Sigmoid colon (tissue), 7 donors: Measurements from ENCODE around the gene LRRIQ1. TPM values are rescaled to one million over a fixed set of nuclear protein-coding genes. Genes with fewer than 3 reads are reported as not detected.

Experiments used
- DNase-seq: peaks from one replicate; pipeline ENCODE4 v3.0.0-alpha.2; 2019
- H3K27ac ChIP-seq, 4 donors: fragments of 200-600 bp; sonication (generic); one replicate each; pipeline ENCODE4 v1.5.1; 2016 to 2019; ENCODE audit warnings: mild to moderate bottlenecking in 1 of 4
- H3K27me3 ChIP-seq, 3 donors: fragments of 200-600 bp; sonication (generic); one replicate each; pipeline ENCODE4 v1.5.1; 2019; ENCODE audit warnings: mild to moderate bottlenecking in 1 of 3
- H3K36me3 ChIP-seq, 4 donors: fragments of 200-600 bp; sonication (generic); one replicate each; pipeline ENCODE4 v1.5.1; 2016 to 2019
- H3K4me1 ChIP-seq, 4 donors: fragments of 200-600 bp; sonication (generic); one replicate each; pipeline ENCODE4 v1.5.1; 2017 to 2019
- H3K4me3 ChIP-seq, 4 donors: fragments of 200-600 bp; sonication (generic); one replicate each; pipeline ENCODE4 v1.5.1; 2017 to 2019; ENCODE audit warnings: mild to moderate bottlenecking in 2 of 4, moderate library complexity in 1 of 4
- H3K9me3 ChIP-seq, 4 donors: fragments of 200-600 bp in 3 of 4; sonication (generic) in 3 of 4; one replicate each; pipeline versions ENCODE4 v1.5.1 to v1.6.1; 2013 to 2019
- CTCF ChIP-seq, 4 experiments: fragments of 450-650 bp in 3 of 4; fragments of 200-600 bp in 1 of 4; IDR thresholded peaks; one replicate each; pipeline ENCODE4 v1.5.1; 2016 to 2019; ENCODE audit warnings: antibody characterized with exemption in 4 of 4, mild to moderate bottlenecking in 3 of 4, moderate library complexity in 2 of 4
- EP300 ChIP-seq, 4 donors: sonication (generic); formaldehyde crosslinking; IDR thresholded peaks; one replicate each; pipeline ENCODE4 v1.6.1; 2017; ENCODE audit warnings: antibody characterized with exemption in 4 of 4
- POLR2A ChIP-seq, 2 donors: fragments of 450-650 bp; IDR thresholded peaks; one replicate each; pipeline ENCODE4 v1.6.1; 2016; ENCODE audit warnings: antibody characterized with exemption in 2 of 2, mild to moderate bottlenecking in 2 of 2, moderate library complexity in 2 of 2
- POLR2AphosphoS5 ChIP-seq, 4 donors: sonication (generic); formaldehyde crosslinking; IDR thresholded peaks; one replicate each; pipeline ENCODE4 v1.6.1; 2017; ENCODE audit warnings: antibody characterized with exemption in 4 of 4
- WGBS, 2 donors: extraction: QIAGEN DNeasy Blood & Tissue Kit; methylation state at CpG; one replicate each; pipeline ENCODE4 v1.1.7; 2013; 5-methylcytosine and 5-hydroxymethylcytosine counted together
- intact Hi-C: fragments of 100-400 bp; cut with DNase I; formaldehyde crosslinking; loops from one replicate; pipeline ENCODE4 v1.15.1; 2023
- polyA plus RNA-seq, 3 donors: library from polyadenylated mRNA; stranded (reverse); fragments of 200-250 nt; gene quantifications; one replicate each; pipeline ENCODE4 v1.2.3, GENCODE V29; 2013
- total RNA-seq, 4 donors: library from RNA; depleted of rRNA; stranded (reverse); fragments of >200 nt; gene quantifications; one replicate each; pipeline ENCODE4 v1.1.0, GENCODE V29; 2016
- donor health status: healthy with polysubstance abuse.
- donor health status: Bipolar disorder and iron deficiency.
- donor health status: healthy.

The LRRIQ1 gene
- total and polyA plus RNA-seq, 7 donors = under 0.01 to 0.41 (median 0.19) TPM; not detected in 3

GRCh38 chr12:85244561-85244960 lies 208.4 kb downstream of the LRRIQ1 start:
- no peak for DNase-seq
- Histone ChIP-seq H3K36me3 (no peaks in the 10 kb centered on the region), H3K4me1 (no peaks in the 10 kb centered on the region), H3K27me3 (no peaks in the 10 kb centered on the region), H3K27ac (no peak overlapping the region), H3K9me3 (no peaks in the 10 kb centered on the region), H3K4me3 (no peak overlapping the region)
- no peak for TF ChIP-seq CTCF (IDR thresholded peaks at IDR 0.05)
- TF ChIP-seq POLR2AphosphoS5 (IDR thresholded peaks at IDR 0.05) = no peak
- no peak for TF ChIP-seq EP300 (IDR thresholded peaks at IDR 0.05)
- TF ChIP-seq POLR2A (IDR thresholded peaks at IDR 0.05) = no peak
- intact Hi-C loops = no loop called here
- WGBS, 2 donors = 20 to 46% methylated on average over 3 of the region's 3 CpGs

- Histone ChIP-seq H3K36me3 (no peaks in the 10 kb centered on the region), H3K27me3 (no peaks in the 10 kb centered on the region), H3K4me1 (no peaks in the 10 kb centered on the region), H3K4me3 (no peak overlapping the region), H3K9me3 (no peaks in the 10 kb centered on the region), H3K27ac (no peak overlapping the region)
- TF ChIP-seq POLR2A (IDR thresholded peaks at IDR 0.05) = no peak
- no peak for TF ChIP-seq EP300 (IDR thresholded peaks at IDR 0.05)
- no peak for TF ChIP-seq POLR2AphosphoS5 (IDR thresholded peaks at IDR 0.05)
- no peak for TF ChIP-seq CTCF (IDR thresholded peaks at IDR 0.05)
- 42 to 61% methylated on average over 4 of the region's 4 CpGs for WGBS, 2 donors
- no peak for DNase-seq
- intact Hi-C loops = no loop called here
Measured at GRCh38 chr12:85253853-85254252, 217.7 kb downstream of the LRRIQ1 start.

GRCh38 chr12:85257671-85258070 lies 221.5 kb downstream of the LRRIQ1 start:
- DNase-seq = no peak
- no peaks in the 10 kb centered on the region for H3K27me3 ChIP-seq
- no peaks in the 10 kb centered on the region for H3K4me1 ChIP-seq
- TF ChIP-seq CTCF (IDR thresholded peaks at IDR 0.05) (no peak), POLR2A (IDR thresholded peaks at IDR 0.05) (no peak), POLR2AphosphoS5 (IDR thresholded peaks at IDR 0.05) (no peak), EP300 (IDR thresholded peaks at IDR 0.05) (no peak)
- intact Hi-C loops = no loop called here
- no peak overlapping the region for H3K27ac ChIP-seq
- no peaks in the 10 kb centered on the region for H3K36me3 ChIP-seq
- 88 to 92% methylated on average over 1 of the region's 1 CpG for WGBS, 2 donors
- no peaks in the 10 kb centered on the region for H3K9me3 ChIP-seq
- no peak overlapping the region for H3K4me3 ChIP-seq

GRCh38 chr12:85260447-85260846 lies 224.3 kb downstream of the LRRIQ1 start:
- Histone ChIP-seq H3K4me1 (no peaks in the 10 kb centered on the region), H3K27me3 (no peaks in the 10 kb centered on the region), H3K27ac (no peak overlapping the region), H3K9me3 (no peaks in the 10 kb centered on the region), H3K4me3 (no peak overlapping the region), H3K36me3 (no peaks in the 10 kb centered on the region)
- no peak for TF ChIP-seq POLR2A (IDR thresholded peaks at IDR 0.05)
- no peak for TF ChIP-seq CTCF (IDR thresholded peaks at IDR 0.05)
- no peak for TF ChIP-seq EP300 (IDR thresholded peaks at IDR 0.05)
- no peak for TF ChIP-seq POLR2AphosphoS5 (IDR thresholded peaks at IDR 0.05)
- DNase-seq = no peak
- intact Hi-C loops = no loop called here
- WGBS, 2 donors = 63 to 81% methylated on average over 2 of the region's 2 CpGs

- Histone ChIP-seq H3K27ac (no peak overlapping the region), H3K4me1 (no peaks in the 10 kb centered on the region), H3K36me3 (no peaks in the 10 kb centered on the region), H3K4me3 (no peak overlapping the region), H3K9me3 (no peaks in the 10 kb centered on the region), H3K27me3 (no peaks in the 10 kb centered on the region)
- intact Hi-C loops = no loop called here
- DNase-seq = no peak
- 57 to 70% methylated on average over 3 of the region's 3 CpGs for WGBS, 2 donors
- TF ChIP-seq EP300 (IDR thresholded peaks at IDR 0.05) (no peak), CTCF (IDR thresholded peaks at IDR 0.05) (no peak), POLR2AphosphoS5 (IDR thresholded peaks at IDR 0.05) (no peak), POLR2A (IDR thresholded peaks at IDR 0.05) (no peak)
Measured at GRCh38 chr12:85260896-85261295, 224.7 kb downstream of the LRRIQ1 start.
